DLD1 (cell line): ENCODE results near the gene GRIK4.

ENCODE experiments used
- in situ Hi-C: cut with HindIII; loops from 2 replicates; pipeline ENCODE4 v1.10.0; 2017; ENCODE audit warnings: low sequenced_read_pairs

GRIK4 gene

DNA sequence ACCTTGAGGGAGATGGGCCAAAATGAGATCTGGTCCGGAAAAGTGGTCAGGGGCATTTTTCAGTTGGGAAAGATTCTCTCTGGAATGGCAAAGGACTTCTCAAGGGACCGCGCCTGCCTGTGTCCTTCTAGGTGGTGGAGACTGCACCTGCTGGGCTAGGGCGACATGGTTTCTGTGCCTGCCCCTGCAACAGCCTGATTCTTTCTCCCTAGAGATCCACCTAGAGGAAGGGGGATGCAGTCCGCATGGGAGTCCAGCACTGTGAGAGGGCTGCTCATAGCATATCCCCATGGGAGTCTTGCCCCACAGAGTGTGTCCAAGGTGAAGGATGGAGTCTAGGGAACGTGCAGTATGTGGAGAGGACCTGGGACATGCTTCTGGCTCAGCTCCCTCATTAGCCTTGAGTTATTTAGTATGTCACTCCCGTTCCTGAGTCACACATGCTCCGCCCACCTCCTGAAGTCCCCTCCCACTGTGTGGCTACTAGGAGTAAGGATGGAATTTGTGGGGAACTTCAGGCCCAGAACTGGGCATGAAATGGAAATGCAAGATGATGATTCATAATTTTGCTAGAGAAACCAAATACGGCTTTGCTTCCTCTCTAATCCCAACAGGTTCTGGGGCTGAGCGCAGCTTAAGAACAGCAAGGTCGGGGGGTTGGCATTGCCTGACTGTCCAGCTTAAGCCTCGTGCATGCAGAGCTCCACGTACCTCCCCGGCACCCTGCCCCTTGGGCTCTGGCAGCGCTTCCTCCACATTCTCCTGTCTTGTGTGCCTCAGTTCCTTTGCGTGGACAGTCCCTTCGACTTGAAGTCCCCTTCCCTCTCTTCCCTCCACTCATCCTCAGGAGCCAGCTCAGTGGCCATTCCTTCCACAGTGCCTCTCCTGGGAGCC, 35.0 kb downstream of the GRIK4 start:
- in situ Hi-C loops = no loop called here

DNA sequence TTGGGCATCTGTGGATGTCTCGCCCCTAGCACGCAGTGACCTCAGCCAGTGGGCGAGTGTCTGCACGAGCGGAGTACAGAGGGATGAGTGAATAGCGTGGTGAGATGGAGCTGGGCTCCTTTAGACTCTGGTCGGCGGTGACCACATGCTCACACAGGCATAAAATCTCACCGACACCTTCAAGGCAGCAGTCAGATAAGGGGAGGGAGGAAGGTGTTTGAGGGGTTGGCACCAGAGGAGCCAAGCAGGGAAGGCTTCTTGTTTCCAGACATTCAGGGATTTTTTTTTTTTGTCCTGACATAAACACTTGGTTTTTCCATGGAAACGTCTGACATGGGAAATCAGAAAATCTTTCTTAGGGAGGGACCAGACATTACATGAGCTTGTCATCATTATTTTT, 35.8 kb downstream of the GRIK4 start:
- in situ Hi-C loops = no loop called here

DNA sequence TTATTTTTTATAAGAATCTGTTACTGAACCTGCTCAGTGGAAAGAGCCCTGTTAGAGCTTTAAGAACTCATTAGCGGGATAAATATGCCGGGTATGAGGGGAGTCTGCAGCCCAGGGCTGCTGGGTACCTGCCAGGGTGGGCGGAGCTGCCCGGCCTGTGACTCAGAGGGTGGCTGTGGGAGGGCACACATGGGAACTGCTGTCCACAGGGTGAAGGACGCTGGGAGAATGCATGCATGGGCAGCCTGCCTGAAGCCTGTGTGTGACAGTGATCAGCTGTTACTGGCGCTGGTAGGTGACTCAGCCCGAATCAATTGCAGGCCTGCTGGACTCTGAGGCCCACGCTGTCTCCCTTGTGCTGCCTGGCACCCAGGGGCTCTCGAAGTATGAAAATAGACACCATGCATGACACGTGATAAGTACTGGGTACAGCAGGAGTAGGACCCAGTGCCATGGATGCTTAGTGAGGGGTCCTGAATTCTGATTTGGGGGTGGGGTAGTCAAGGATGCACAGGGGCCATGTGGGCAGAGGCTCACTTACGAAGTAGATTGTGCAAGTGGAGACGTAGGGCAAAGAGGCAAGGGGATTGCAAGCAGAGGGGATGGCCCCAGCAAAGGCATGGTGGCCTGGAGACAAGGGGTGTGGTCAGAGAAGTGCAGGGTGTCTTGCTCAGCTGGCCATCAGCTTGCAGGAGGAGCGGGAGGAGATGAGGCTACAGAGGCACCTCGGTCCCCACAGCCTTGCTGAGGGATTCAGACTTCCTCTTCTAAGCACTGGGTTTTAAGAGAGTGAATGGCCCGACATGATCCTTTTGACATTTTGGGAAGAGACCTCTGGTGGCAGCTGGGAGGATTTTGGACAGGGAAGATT, 36.5 kb downstream of the GRIK4 start:
- in situ Hi-C loops = no loop called here

DNA sequence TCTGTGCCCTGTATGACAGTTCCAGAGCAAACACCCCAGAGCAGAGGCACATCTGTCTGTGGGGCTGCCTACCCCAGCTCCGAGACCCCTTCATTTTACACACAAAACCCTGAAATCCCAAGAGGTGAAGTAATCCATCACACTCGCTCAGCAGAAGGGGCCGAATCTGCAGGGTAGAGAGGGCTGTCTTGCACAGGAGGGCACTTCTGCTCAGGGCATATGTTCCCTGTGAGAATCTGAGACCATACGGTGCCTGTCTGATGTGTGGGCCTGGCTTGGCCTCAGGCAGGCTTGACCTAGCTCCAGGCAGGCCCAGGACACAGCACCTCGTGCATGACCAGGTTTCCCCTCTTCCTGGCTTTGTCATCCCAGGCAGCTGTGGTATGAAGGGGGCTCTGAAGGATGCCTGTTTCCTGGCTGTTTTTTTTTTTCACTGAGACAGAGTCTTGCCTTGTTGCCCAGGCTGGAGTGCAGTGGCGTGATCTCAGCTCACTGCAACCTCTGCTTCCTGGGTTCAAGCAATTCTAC, 37.2 kb downstream of the GRIK4 start:
- in situ Hi-C loops = no loop called here

DNA sequence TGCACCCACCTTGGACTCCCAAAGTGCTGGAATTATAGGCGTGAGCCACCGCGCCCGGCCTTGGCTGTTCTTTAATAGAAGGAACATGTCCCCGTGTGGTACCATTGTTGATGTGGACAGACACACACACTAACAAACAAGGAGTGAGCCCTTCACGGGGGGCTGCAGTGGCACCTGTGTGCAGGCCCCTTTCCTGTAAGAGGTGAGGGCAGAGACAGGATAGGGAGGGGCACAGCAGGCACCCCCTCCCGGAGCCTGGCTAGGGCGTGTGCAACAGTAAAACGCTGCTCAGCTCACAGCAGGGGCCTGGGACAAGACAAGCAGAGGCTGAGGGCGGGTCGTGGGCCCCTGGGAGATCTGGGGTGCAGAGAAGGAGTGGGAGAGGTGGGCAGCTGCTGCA, 37.8 kb downstream of the GRIK4 start:
- in situ Hi-C loops = no loop called here

DNA sequence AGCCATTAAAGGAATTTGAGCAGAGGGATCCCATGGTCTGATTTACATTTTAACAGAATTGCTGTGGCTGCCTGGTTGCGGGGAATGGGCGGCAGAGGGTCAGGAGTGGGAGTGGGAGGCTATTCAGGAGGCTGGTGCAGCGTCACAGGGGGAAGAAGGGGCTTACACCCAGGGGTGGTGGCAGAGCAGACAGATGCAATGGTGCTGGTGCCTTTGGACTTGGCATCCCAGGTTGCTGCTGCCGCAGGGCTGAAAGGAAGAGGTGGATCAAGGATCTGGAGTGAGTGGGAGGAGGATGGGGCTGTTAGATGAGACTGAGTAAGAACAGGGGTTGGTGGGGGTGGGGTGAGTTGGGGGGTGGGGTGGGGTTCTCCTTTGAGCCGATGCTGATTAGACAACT, 38.5 kb downstream of the GRIK4 start:
- in situ Hi-C loops = no loop called here

DNA sequence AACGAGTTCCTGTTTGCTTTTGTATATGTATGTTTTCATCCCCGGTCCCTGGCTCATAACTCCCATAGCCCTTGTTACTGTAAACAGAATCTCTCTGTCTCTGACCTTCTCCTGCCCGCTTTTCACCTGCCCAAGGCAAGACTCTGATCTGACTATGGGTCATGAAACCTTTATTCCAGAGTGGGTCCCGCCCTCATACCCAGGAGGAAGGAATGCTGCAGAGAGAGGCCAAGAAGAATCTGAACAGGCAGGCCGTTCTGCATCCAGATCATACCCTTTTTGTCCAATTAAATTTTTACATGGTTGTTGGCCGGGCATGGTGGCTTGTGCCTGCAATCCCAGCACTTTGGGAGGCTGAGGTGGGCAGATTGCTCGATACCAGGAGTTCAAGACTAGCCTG, 39.6 kb downstream of the GRIK4 start:
- in situ Hi-C loops = no loop called here

DNA sequence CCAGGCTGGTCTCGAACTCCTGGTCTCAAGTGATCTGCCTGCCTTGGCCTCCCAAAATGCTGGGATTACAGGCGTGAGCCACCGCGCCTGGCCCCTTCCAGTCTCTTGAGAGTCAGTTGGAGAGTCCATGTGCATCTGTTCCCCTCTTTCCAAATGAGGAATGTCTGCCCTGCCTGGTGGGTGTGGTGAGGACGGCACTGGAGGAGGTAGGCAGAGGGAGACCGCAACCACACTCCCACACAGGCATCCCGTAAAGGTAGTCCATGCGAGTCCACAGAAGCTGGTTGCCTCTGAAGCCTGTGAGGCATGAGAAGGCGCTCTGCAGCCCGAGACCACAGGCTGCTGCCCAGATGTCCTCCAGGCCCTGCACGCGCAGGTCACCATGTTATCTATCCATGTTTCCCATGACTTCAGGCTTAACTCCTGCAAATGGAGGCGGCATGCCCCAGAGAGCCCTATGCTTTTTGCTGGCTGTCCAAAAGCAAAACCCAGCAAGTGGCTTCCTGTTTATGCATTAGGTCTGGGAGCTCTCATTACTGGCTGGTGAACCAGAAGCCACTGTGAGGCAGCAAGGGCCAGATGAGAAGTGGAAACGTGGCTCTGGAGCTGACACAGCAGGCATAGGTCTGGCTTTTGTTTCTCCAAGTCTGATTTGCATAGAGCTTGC, 43.4 kb downstream of the GRIK4 start:
- in situ Hi-C loops = no loop called here

DNA sequence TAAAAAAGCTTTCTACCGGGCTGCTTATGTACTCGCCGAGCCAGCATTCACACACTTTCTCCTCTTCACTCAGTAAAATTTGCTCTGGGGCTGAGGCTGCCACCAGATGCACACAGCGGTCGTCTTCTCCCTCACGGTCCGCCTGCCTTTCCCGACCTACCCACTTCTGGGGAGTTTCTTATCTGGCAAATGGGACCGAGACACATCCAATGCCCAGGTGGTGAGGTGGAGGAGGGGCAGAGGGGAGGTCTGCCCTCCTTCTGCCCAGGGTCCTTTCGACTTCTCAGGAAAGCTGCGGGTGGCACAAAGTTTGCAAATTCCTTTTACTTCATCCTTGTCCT, 43.9 kb downstream of the GRIK4 start:
- in situ Hi-C loops = no loop called here

DNA sequence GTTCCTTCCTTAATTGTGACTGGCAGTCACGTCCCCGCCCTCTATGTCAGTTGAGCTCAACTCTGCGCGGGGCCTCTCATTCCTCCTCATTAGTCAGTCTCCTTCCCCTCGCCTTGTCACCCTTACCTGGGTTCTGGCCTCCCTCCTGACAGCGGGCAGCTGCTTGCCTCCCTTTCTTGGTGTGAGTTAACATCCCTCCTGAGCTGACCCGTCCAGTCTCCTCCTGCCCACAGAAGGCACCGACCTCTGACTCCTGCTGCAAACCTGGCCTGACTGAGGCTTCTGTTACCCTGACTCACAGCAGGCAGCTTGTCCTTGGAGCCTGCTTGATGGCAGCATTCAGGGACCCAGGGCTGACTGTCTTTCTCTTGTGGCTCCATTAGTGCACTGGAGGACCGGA, 45.2 kb downstream of the GRIK4 start:
- in situ Hi-C loops = no loop called here

DNA sequence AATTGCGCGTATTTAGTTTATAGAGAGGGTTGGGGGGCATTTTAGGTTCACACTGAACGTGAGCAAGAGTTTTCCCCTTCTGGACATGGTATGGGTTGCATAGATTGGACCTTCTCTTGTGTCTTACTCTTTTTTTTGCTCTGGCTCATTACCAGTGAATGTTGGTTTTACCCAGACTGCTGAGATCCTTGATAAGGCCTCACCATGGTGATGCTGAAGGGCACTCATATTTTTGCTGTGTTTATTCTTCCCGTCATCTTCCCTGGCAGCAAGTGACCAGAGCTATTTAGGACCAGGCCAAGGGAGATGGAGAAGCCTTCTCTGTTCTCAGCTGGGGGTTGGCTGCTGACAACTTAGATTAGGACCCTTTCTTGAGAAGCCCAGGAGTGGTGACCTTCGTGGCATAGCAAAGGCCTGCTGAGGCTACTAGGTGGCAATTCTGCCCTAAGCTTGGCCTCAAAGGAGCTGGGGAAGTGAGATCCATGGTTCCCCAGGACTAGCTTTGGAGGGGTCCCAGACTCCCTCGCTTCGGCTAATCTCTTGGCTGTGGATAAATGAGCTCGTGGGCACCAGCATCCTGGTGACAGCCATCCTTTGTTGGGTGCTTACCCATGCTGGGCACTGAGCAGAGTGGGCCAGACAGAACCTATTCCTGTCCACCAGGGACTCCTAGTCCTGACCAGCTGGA, 47.3 kb downstream of the GRIK4 start:
- in situ Hi-C loops = no loop called here

DNA sequence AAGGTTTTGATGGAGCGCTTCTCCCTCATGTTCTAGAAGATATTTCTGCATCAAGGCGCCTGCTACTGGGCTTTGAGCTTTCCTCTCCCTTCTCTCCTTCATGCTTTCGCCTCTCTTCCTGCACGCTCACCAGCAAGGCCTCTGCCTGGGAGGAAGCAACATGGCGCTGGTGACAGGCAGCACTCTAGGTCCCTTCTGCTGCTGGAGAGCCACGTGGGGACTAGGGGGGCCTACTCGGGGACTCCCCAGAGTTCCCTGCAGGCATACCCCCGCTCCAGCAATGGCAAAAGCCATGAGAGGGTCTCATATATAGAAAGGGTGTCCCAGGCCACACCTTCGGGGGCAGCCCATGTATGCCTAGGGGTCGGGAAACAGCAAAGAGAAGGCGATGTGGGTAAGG, 49.7 kb downstream of the GRIK4 start:
- in situ Hi-C loops = no loop called here

DNA sequence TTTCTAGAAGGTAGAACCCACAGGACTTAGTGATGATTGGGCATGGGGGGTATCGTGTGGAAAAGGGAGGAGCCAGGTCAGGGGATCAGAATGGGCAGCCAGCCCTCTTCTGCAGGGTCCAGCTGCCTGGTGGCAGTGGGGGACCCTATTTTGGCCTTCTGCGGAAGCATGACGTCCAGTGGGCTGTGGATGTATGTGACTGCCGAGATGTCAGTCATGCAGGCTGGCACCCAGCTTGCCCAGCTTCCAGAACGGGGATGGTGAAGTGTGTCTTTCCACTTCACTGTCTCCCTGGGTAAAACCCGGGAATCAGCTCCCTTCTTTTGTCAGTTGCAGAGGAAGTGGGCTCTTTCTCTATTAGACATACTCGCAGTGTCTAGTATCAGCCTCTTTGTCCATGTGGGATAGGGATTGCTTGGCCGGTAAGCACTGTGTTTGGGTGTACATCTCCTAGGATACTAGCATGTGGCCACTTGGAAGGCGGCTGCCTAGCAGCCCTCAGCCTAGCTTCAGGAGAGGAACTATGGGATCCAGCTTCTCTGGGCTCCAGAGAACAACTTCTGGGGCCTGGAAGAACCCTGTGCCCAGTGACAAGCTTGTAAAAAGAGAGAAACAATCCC, 51.4 kb downstream of the GRIK4 start:
- in situ Hi-C loops = no loop called here

DNA sequence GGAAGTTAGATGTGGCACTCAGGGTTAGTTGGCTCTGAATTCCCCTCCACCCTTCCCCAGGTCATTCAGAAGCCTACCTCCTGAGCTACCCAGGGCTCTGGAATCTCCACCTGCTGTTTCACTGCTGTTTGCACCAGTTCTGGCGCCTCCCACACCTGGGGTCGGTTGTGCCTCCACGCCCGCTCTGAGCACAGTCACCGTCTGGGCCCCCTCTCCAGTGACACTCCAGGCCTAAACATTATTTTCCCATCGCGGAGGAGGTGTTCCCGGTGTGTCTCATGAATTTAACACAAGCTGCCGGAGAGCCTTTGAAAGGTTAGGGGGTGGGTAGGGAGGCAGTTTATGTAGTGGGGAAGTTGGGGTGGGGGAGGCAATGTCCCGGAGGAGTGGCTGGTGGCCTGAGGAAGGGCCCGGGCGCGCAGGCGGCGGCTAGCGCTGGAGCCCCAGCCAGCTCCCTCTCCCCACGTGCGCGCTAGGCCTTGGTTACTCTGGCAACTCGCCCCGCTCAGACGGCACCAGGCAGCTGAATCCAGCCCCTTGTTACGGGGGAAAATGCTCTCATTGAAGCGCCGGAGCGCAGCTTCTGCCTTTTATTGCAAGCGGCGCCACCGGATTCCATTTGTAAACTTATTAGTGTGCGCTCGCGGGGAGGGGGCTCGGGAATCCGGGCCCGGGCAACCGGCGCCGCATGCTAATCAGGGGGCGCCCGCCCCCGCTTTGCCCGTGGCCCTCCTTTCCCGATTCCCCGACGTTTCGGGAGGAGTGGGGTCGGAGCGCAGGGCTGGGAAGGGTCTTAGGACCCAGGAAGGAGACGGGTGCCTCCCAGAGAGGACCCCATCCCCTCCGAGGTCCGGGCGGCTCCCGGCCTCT, 52.4 kb downstream of the GRIK4 start:
- in situ Hi-C loops = no loop called here

DNA sequence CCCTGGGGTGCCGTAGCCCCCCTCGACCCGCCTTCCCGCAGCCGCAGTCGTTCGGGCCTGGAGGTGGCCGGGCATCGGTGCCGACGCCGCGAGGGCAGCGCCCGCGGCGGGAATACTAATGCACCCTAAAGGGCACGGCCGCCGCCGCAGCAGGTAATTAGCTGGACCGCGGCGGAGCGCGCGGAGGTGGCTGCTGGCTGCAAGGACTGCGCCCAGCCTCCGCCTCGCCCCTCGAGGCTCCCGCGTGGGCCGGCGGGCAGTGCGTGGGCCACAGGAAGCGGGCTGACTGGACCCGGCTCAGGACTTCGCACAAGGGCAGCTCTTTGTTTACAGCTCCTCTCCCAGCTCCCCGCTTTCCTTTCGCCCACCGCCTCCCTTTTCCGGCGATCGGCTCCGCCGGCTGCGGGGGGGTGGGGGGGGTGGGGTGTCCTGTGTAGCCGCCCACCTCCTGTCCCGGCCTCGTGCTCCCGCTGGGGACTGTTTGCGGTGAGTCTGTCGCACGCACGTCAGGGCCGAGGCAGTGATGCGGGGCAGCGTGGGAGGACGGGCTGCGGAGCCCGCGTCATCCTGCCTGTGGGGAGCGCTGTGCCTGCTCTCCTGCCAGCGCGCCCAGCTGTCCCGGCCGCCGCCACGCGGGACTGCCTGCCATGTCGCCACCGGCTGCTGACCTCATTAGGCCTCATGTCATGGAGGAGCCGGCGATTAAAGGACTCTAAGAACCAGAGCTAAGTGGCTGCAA, 53.2 kb downstream of the GRIK4 start:
- in situ Hi-C loops = no loop called here

DNA sequence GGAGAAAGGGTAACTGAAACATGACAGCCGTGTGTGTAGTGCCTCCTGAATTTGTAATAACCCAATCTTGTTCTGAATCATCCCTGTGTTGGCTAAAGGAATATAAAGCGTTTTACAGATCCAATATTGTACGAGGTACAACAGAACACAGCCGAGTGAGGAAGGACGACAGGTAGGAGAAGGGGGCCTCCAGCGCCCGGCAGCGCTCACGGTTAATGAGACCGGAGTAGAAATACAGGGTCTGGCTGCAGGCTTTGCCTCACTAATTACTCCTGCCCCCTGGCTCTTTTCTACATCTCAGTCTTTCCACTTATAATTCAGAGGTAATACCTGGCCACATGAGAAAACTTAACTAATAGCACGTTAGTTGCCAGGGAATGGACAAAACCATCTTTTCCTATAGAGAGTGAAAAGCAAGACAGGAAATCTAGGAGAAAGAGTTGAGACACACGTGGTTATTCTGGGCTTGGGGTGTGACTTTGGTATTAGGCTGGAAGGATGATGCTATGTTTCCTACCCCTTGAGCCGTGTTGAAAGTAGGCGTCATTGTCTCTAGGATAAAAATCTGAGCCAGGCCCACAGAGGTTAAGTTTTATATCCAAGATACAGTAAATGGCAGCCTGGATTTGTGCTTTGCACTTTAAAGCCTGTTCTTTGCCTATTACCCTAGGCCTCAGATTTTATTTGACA, 54.1 kb downstream of the GRIK4 start:
- in situ Hi-C loops = no loop called here

DNA sequence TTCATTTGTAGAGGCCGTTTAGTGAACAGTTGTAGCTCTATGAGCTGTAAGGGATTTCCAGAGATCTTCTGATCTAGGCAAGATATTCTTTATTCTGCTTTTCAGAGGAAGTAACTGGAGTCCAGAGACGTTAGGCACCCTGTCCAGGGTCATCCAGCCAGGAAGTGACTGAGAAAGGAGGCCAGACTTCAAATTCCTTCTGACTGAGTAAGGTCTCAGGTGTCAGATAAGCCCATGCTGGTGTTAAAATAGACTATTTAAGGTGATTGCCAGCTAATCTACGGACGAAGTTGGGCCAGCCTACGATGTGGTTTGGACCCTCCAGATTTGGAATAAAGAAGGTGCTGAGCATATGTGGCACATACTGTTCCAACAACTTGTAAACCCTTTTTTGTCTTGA, 54.6 kb downstream of the GRIK4 start:
- in situ Hi-C loops = no loop called here
